Hematopoietic multipotent progenitor cell treated with erythropoietin and hydrocortisone succinate and interleukin-3 and kit ligand, for 8 days (in vitro differentiated cells): ENCODE results near the gene P2RX1.

Source experiments
- DNase-seq: peaks from one replicate; pipeline ENCODE4 v3.0.0-alpha.2; 2015

P2RX1 gene

GRCh38 chr17:3915995-3916696 lies at the start of gene P2RX1:
TSS of gene P2RX1 (minus strand) at chr17:3916465. CDS start at chr17:3916225, 240 bp downstream.
- DNase-seq = peak; percentile 96

GRCh38 chr17:3965118-3965800 lies 49.0 kb upstream of the P2RX1 start:
- peak; percentile 95 for DNase-seq

GRCh38 chr17:3964203-3965117 lies 48.2 kb upstream of the P2RX1 start, which contains the start of gene ATP2A3:
TSS of gene ATP2A3 (minus strand) at chr17:3964437. CDS start at chr17:3964291, 146 bp downstream.
- peak; percentile 51 for DNase-seq

- peak; percentile 43 for DNase-seq
Measured at GRCh38 chr17:3963237-3964201, 47.3 kb upstream of the P2RX1 start.

GRCh38 chr17:3962965-3963236 lies 46.6 kb upstream of the P2RX1 start:
- no peak for DNase-seq

GRCh38 chr17:3962217-3962964 lies 46.1 kb upstream of the P2RX1 start:
- DNase-seq = no peak

- no peak for DNase-seq
Measured at GRCh38 chr17:3961564-3962047, 45.3 kb upstream of the P2RX1 start.

- DNase-seq = no peak
Measured at GRCh38 chr17:3960764-3961163, 44.5 kb upstream of the P2RX1 start.

- no peak for DNase-seq
Measured at GRCh38 chr17:3959921-3960601, 43.8 kb upstream of the P2RX1 start.

- DNase-seq = no peak
Measured at GRCh38 chr17:3959295-3959899, 43.1 kb upstream of the P2RX1 start.

GRCh38 chr17:3957735-3958599 lies 41.7 kb upstream of the P2RX1 start:
- DNase-seq = no peak

GRCh38 chr17:3956983-3957382 lies 40.7 kb upstream of the P2RX1 start:
- DNase-seq = no peak

GRCh38 chr17:3956327-3956957 lies 40.2 kb upstream of the P2RX1 start:
- DNase-seq = no peak

GRCh38 chr17:3955673-3955988 lies 39.4 kb upstream of the P2RX1 start:
- DNase-seq = no peak

GRCh38 chr17:3954976-3955672 lies 38.9 kb upstream of the P2RX1 start:
- no peak for DNase-seq

- no peak for DNase-seq
Measured at GRCh38 chr17:3954086-3954485, 37.8 kb upstream of the P2RX1 start.

GRCh38 chr17:3953542-3953941 lies 37.3 kb upstream of the P2RX1 start:
- no peak for DNase-seq

GRCh38 chr17:3952186-3952585 lies 35.9 kb upstream of the P2RX1 start:
- no peak for DNase-seq
